Kidney glomerular epithelial cell (primary cell): Measurements from ENCODE around the gene TEX10.
"Not testable (repeated sequence)": the region's sequence is repeated elsewhere in the genome, so short reads cannot be mapped to it uniquely, and the experiment has no call there.

ENCODE experiments used
- DNase-seq: peaks from one replicate; lab custom pipeline; 2025; lab: John Stamatoyannopoulos, UW

TEX10 gene

DNA sequence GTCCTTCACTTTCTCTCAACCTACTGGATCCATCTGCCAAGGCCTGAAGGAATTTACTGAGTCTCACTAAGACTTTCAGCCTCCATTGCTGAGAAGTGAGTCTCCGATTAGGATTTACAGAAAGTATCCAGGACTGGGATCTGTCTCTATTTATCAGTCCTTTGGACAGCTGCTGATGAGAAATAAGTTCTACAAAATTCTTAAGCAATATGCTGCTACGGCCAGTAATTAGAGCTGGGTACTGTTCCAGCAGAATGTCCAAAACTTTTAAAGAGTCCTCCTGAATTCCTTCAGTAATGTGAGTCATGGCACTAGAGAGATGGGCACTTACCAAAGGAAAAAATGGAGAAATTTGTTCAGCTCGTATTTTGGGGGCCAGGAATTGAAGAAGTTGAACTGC is 5.9 kb downstream of the TEX10 start:
- no peak for DNase-seq

DNA sequence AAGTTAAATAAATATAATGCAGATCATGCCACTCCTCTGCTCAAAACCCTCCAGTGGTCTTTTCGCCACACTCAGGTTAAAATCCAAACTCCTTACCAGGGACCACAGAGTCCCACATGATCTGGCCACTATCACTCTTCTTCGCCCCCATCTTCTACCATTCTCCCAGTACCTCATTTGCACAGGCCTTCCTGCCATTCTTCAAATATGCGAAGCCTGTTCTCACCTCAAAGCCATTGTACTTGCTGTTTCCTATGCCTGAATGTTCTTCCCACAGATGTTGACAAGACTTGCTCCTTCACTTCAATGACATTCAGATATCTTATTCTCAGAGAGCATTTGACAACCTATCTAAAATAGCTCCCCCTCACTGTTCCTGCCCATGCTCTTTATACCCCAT is 10.9 kb downstream of the TEX10 start:
- no peak for DNase-seq

DNA sequence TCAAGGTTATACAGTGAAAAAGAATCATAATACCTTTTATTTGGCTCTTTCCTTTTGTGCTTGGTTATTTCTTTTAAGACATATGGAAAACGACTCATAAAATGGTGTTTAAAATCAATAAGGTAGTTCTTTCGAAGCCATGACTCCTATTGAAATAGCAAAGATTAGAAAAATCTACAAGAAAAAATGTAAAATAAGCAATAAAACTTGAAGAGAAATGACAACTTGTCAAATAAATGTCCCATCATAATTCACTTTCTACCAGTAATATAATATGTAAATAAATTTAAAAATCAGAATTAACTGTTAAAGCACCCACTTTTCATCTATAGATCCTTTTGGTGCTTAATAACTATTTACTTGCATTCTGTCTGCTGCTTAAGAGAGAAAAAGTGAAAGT is 12.5 kb downstream of the TEX10 start:
- DNase-seq = no peak

GRCh38 chr9:100338736-100339135 is 14.0 kb downstream of the TEX10 start:
- not testable (repeated sequence) for DNase-seq

GRCh38 chr9:100324594-100325200 is 28.0 kb downstream of the TEX10 start:
- DNase-seq = peak; percentile 11

DNA sequence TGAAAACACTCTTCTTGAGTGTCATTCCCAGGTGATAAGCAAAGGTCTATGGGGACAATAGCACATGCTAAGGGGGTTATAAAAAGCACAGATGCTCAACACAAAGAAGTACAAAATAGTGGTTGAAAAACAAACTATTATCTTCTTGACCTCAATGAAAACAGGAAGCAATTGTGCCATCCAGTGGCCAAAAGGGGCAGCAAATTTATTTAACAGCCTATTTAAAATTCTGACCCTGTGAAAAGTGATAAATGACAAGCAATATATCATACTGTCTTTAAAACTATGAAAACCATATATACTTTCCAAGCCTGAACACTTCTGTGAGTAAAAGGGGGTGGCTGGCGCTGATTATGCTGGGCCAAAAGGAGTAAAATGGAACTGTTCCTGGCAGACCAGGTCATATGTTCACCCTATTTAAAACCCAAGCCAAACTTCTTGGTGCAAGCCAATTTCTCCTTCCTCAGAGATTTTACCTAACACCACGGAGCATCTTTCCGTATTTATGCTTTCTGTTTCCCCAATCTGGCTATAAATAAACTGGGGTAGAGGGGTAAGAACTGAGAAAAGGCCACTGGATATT is 29.7 kb downstream of the TEX10 start:
- peak; percentile 13 for DNase-seq

- DNase-seq = peak; percentile 12
Observed at GRCh38 chr9:100317706-100318105, 35.0 kb downstream of the TEX10 start.

GRCh38 chr9:100315561-100315960 is 37.2 kb downstream of the TEX10 start:
- no peak for DNase-seq

DNA sequence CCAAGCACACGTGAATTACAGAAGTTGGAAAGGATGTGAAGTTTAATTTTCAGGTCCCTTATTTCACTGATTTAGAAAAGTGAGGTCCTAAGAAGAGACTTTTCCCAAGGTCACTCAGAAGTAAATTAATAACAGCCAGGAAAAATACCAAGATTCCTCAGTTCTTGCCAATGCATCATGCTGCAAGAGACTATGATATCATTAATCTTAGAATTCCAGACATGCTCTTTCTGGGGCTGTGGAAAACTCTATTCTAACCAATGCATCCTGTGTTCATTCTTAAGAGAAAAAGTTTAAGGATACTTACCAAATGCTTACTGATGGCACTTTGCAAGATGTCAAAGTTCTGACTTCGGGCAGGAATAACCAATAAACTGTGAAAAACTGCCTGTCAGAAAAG is 42.8 kb downstream of the TEX10 start:
- DNase-seq = peak; percentile 12

GRCh38 chr9:100308965-100309564 is 43.7 kb downstream of the TEX10 start:
- DNase-seq = no peak

GRCh38 chr9:100307080-100307479 is 45.7 kb downstream of the TEX10 start:
- no peak for DNase-seq

GRCh38 chr9:100306283-100306682 is 46.5 kb downstream of the TEX10 start:
- DNase-seq = no peak

DNA sequence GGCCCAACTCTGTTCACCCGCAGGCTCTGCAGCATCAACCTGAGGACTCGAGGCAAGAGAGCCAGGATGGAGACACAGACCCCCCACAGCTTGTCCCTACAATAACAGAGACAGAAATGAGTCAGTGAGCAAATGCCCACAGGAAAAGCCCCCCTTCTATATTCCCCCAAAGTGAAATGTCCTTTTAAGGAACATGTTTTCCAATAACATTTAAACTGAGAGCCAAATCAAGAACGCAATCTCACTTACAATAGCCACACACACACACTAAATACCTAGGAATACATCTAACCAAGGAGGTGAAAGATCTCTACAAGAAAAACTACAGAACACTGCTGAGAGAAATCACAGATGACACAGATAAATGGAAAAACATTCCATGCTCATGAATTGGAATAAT is 49.0 kb downstream of the TEX10 start:
- no peak for DNase-seq

DNA sequence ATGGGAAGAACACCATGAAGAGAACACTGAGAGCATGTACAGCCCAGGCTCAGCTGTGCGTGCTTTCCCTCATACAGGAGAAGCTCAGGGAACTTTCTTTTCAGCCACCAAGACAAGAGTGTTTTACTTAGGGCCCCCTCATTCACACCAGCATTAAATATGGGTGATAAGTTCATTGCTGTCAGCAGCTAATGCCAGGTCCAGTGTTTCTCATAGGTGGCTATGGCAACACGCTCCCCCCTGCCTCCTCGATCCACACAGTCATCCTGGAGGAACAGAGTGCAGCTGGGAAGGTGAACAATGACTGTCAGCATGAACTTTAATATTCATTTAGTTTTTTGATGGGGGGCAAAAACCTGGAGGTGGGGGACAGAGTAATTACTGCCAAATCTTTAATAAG is 54.4 kb downstream of the TEX10 start:
- DNase-seq = no peak

GRCh38 chr9:100296407-100296806 is 56.3 kb downstream of the TEX10 start:
- no peak for DNase-seq

DNA sequence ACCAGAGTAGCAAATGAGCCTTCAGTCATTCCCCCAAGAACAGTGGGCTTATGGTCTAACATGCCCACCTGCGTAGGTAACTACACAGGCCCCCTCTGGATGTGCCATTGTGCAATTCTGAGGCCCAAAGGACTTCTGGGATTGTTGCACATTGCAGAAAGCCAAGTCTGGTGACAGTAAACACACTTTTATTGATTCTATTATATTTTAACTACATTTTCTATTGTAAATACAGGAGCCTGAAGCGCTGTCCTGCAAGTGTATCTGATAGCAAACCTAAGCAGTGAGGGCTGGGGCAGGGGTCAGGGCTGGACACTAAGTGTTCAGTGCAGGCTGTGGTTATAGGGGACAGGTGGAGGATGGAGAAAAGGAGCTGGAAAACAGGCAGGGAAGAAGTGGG is 57.5 kb downstream of the TEX10 start:
- DNase-seq = no peak

DNA sequence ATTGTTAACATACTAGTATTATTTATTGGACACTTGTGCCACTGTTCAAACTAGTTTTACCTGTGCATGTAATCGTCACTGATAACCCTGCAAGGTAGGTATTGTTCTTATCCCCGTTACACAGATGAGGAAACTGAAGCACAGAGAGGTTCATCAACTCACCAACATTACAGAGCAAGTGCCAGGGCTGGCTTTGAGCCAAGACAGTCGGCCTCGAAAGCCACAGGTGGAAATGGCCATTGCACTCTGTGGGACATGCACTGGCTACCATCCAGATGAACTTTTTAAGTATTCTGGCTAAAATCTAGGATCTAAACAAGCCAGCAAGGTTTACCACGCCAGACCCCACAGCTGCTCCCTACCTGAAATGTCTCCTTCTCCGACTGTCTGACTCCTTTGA is 57.9 kb downstream of the TEX10 start:
- DNase-seq = no peak

GRCh38 chr9:100294341-100294740 is 58.4 kb downstream of the TEX10 start:
- no peak for DNase-seq

GRCh38 chr9:100292414-100292813 is 60.3 kb downstream of the TEX10 start:
- no peak for DNase-seq

DNA sequence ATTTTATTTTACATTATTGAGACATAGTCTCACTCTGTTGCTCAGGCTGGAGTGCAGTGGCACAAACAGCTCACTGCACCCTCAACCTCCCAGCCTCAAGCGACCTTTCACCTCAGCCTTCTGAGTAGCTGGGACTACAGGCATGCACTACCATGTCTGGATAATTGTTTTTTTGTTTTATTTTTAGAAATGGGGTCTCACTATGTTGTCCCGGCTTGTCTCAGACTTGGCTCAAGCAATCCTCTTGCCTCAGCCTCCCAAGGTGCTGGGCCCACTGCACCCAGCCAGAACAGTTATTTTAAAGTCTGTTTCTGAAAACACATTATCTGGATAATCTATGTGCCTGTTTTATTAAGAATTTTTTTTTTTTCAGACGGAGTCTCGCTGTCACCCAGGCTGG is 62.0 kb downstream of the TEX10 start:
- no peak for DNase-seq

GRCh38 chr9:100287186-100287585 is 65.6 kb downstream of the TEX10 start:
- DNase-seq = no peak

DNA sequence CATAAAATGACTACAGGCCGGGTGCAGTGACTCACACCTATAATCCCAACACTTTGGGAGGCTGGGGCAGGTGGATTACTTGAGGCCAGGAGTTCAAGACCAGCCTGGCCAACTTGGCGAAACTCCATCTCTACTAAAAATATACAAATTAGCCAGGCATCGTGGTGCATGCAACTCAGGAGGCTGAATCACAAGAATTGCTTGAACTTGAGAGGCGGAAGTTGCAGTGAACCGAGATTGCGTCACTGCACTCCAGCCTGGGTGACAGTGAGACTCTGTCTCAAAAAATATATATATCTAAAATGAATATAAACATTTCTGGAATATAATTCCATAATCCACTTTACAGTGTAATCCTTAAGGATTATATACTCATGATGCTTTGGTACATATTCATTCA is 66.5 kb downstream of the TEX10 start:
- DNase-seq = no peak

GRCh38 chr9:100285601-100286000 is 67.1 kb downstream of the TEX10 start:
- no peak for DNase-seq

DNA sequence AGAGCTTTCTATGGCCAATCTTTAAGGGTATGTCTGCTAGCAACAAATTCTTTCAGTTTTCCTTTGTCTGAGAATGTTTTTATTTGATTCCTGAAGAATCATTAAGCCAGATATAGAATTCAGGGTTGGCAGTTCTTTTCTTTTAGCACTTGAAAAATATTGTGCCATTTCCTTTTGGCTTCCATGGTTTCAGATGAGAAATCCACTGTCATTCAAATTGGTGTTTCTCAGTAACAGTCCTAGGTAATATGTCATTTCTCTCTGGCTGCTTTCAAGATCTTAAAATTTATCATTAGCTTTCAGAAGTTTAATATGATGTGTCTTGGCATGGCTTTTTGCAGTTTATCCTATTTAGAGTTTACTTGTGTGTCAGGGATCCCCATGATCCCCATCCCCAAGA is 67.7 kb downstream of the TEX10 start:
- no peak for DNase-seq
